ENCODE results near the gene FAM13C.

DNA sequence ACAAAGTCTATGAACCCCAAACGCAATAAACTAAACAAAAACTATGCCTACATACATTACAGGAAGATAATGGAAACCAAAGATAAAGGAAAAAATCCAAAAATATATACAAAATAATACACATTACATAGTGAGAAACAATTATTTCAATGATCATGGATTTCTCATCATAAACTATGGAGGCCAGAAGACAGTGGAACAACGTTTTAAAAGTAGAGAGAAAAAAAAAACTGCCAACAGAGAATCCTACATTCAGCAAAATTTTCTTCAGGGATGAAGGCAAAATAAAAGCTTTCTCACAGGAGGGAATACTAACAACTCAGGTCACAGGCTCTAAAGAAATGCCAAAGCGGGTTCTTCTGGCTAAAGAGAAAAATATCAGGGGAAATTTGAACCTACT, 42.9 kb upstream of the FAM13C start:
- TF ChIP-seq, protein P1, sequence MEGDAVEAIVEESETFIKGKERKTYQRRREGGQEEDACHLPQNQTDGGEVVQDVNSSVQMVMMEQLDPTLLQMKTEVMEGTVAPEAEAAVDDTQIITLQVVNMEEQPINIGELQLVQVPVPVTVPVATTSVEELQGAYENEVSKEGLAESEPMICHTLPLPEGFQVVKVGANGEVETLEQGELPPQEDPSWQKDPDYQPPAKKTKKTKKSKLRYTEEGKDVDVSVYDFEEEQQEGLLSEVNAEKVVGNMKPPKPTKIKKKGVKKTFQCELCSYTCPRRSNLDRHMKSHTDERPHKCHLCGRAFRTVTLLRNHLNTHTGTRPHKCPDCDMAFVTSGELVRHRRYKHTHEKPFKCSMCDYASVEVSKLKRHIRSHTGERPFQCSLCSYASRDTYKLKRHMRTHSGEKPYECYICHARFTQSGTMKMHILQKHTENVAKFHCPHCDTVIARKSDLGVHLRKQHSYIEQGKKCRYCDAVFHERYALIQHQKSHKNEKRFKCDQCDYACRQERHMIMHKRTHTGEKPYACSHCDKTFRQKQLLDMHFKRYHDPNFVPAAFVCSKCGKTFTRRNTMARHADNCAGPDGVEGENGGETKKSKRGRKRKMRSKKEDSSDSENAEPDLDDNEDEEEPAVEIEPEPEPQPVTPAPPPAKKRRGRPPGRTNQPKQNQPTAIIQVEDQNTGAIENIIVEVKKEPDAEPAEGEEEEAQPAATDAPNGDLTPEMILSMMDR (IDR thresholded peaks at IDR 0.05), result no peak
- no peak for TF ChIP-seq POLR2A (IDR thresholded peaks at IDR 0.05)
